ENCODE results near the gene GMPPB.

- no peak for TF ChIP-seq CTCF (IDR thresholded peaks at IDR 0.05)
- no peak for TF ChIP-seq POLR2A (IDR thresholded peaks at IDR 0.05)
These were observed 2.3 kb upstream of the GMPPB start for GRCh38 chr3:49725906-49726681.

All from sigmoid colon (tissue), 3 donors.